ENCODE data around the gene DCUN1D2. TPM values are rescaled to one million over a fixed set of nuclear protein-coding genes. Genes with fewer than 3 reads are reported as not detected.

The DCUN1D2 gene
- total RNA-seq, 4 donors from 2014 or later = 13.6 to 32.5 (median 24.5) TPM

DNA sequence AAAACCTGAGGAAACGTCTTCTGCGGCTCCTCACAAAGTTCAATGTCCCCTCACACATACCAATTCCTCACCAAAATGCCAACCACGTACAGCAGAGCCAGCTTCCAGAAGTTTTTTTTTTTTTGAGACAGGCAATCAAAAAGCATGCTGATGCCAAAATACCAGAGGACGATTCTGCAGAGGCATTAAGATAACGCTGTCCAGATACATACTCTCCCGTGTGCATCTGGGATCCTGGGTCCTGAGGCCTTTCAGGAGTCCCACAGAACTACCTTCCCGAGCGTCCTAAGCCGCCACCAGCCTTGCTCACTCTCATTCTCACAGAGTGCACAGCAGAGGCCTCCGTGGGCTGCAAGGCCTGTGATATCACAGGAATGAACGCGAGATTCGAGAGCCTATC is 5.0 kb downstream of the DCUN1D2 start:
- H3K9me3 ChIP-seq = no peaks in the 10 kb centered on the region
- TF ChIP-seq EP300 (IDR thresholded peaks at IDR 0.05) (no peak), CTCF (IDR thresholded peaks at IDR 0.05) (no peak), POLR2AphosphoS5 (IDR thresholded peaks at IDR 0.05) (no peak), POLR2A (IDR thresholded peaks at IDR 0.05; ENCODE audit: low read depth) (no peak)
- peaks cover 38 to 69% (median 60%) of the 10 kb centered on the region in 4 donors for H3K4me1 ChIP-seq
- no peak overlapping the region for H3K4me3 ChIP-seq
- H3K36me3 ChIP-seq = peaks cover 0 to 6% (median 3%) of the 10 kb centered on the region in 4 donors
- 75% methylated on average over 13 of the region's 13 CpGs for WGBS
- DNase-seq (ENCODE audit: extremely low spot score) = no peak
- H3K27me3 ChIP-seq = no peaks in the 10 kb centered on the region
- intact Hi-C loops (cut with DNase I) = loop anchor here (10.0 kb wide), 1 partner anchor 331 kb away; the partner anchor contains the start of gene PROZ
- no peak overlapping the region for H3K27ac ChIP-seq (replicated peaks in 1 of 4)

DNA sequence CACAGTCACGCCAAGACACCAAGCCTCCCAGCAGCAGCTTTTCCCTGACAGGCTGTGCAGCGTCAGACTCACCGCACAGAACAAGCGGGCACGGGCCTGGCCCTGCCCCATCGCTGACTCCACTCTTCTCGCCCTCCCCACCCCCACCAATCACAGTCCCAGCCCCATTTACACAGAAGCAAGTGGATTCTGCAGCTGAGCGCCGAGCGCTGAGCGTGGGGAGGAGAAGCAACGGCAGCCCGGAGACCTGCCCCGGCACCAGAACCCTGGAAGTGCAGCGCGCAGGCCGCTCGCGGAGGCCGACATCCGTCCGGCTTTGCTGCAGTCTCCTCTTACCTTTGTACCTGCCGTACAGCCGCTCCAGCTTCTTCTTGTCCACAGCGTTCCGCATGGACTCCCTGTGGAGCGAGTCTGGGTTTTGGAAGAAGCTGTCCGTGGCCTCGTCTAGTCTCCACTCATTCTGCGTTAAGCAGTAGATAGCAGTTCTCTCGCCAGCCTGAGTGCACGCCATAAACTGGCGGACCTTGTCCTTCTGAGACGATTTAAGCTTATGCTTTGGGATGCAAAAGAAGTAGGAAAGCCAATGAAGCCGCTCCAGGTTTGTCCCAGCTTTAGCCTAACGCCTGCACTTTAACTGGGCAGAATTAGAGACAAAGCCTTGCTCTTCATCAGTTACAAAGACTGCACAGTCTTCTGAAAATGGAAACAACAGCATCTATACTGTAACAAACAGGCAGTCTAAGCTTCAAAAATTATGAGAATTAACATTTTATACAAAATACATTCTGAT is 6.8 kb downstream of the DCUN1D2 start:
- H3K4me1 ChIP-seq = peaks cover 26 to 54% (median 47%) of the 10 kb centered on the region in 4 donors
- WGBS = 82% methylated on average over 35 of the region's 36 CpGs
- peaks cover 6 to 21% (median 14%) of the 10 kb centered on the region in 4 donors for H3K36me3 ChIP-seq
- no peak overlapping the region for H3K27ac ChIP-seq (replicated peaks in 1 of 4)
- H3K4me3 ChIP-seq = no peak overlapping the region
- DNase-seq (ENCODE audit: extremely low spot score) = no peak
- no peaks in the 10 kb centered on the region for H3K27me3 ChIP-seq
- intact Hi-C loops (cut with DNase I) = loop anchor here (10.0 kb wide), 1 partner anchor 329 kb away; the partner anchor contains the start of gene PROZ
- TF ChIP-seq CTCF (IDR thresholded peaks at IDR 0.05) = no peak
- TF ChIP-seq POLR2A (IDR thresholded peaks at IDR 0.05; ENCODE audit: low read depth) = no peak
- no peak for TF ChIP-seq POLR2AphosphoS5 (IDR thresholded peaks at IDR 0.05)
- TF ChIP-seq EP300 (IDR thresholded peaks at IDR 0.05) = no peak
- no peaks in the 10 kb centered on the region for H3K9me3 ChIP-seq

GRCh38 chr13:113483081-113483480 is 7.4 kb downstream of the DCUN1D2 start:
- no peak for TF ChIP-seq EP300 (IDR thresholded peaks at IDR 0.05)
- TF ChIP-seq POLR2AphosphoS5 (IDR thresholded peaks at IDR 0.05) = no peak
- TF ChIP-seq CTCF (IDR thresholded peaks at IDR 0.05) = no peak
- no peak for TF ChIP-seq POLR2A (IDR thresholded peaks at IDR 0.05; ENCODE audit: low read depth)
- H3K4me1 ChIP-seq = peaks cover 20 to 48% (median 41%) of the 10 kb centered on the region in 4 donors
- no peak for DNase-seq (ENCODE audit: extremely low spot score)
- no peaks in the 10 kb centered on the region for H3K9me3 ChIP-seq
- H3K27ac ChIP-seq (replicated peaks in 1 of 4) = no peak overlapping the region
- H3K36me3 ChIP-seq = peaks cover 12 to 25% (median 16%) of the 10 kb centered on the region in 4 donors
- H3K27me3 ChIP-seq = no peaks in the 10 kb centered on the region
- WGBS = 81% methylated on average over 7 of the region's 7 CpGs
- intact Hi-C loops (cut with DNase I) = loop anchor here (10.0 kb wide), 1 partner anchor 328 kb away; the partner anchor contains the start of gene PROZ
- no peak overlapping the region for H3K4me3 ChIP-seq

DNA sequence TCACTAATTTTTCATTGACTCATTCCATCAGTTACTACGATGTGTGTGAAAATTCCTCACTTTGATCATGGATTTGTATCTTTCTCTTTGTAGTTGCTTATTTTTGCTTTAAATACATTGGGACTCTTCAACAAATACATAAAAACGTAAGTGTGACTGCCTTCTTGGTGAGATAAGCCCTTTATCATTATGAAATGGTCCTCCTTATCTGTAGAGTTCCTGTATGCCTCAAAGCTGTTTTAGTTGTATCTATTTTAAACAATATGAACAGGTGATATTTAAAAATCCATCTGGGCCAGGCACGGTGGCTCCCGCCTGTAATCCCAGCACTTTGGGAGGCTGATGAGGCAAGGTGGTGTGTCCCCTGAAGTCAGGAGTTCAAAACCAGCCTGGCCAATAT is 11.3 kb downstream of the DCUN1D2 start:
- H3K27me3 ChIP-seq = no peaks in the 10 kb centered on the region
- peaks cover 0 to 24% (median 15%) of the 10 kb centered on the region in 4 donors for H3K4me1 ChIP-seq
- H3K36me3 ChIP-seq = peaks cover 20 to 51% (median 39%) of the 10 kb centered on the region in 4 donors
- no peak for DNase-seq (ENCODE audit: extremely low spot score)
- no peaks in the 10 kb centered on the region for H3K9me3 ChIP-seq
- TF ChIP-seq EP300 (IDR thresholded peaks at IDR 0.05) (no peak), CTCF (IDR thresholded peaks at IDR 0.05) (no peak), POLR2A (IDR thresholded peaks at IDR 0.05; ENCODE audit: low read depth) (no peak), POLR2AphosphoS5 (IDR thresholded peaks at IDR 0.05) (no peak)
- intact Hi-C loops (cut with DNase I) = no loop called here
- H3K27ac ChIP-seq (replicated peaks in 1 of 4) = no peak overlapping the region
- no peak overlapping the region for H3K4me3 ChIP-seq
- WGBS = 86% methylated on average over 4 of the region's 4 CpGs

All from esophagus muscularis mucosa (tissue), 4 donors.